ENCODE measurements around the gene ZNF48. TPM values are rescaled to one million over a fixed set of nuclear protein-coding genes. Genes with fewer than 3 reads are reported as not detected.

Gene ZNF48
- 29.3 TPM for total RNA-seq

DNA sequence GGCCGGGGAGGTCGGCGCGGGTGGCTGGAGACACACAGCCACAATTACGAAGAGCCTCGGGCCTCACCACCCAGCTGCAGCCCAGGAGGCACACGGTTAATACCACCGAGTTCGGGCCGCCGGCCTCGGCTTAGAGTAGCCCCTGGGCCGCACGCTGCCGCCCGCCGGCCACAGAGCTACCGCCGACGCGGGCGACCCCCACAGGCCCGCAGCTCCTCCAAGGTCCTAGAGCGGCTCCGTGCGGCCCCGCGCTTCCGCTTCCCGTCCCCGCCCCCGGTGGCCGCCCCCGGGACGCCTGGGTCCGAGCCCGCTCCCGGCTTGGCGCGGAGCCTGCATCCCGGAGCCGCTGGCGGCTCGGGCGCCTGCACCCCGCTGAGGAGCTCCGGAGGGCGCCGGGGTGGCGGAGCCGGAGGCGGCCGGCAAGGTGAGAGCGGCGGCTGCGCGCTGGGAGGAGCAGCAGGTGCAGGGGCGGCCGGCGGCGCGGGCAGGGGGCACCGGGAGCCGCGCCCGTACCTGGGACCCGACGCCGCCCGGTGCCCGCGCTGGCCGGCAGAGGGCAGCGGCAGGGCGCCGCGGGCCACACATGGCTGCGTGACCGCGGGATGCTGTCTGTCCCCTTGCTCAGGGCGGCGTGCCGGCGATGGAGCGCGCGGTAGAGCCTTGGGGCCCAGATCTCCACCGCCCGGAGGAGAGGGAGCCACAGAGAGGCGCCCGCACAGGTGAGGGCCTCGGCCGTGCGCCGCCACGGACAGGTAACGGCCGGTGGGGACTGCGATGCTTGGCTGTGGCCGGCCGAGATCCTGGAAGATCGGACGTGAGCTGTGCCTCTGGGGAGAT is at the start of gene ZNF48:
ZNF48 (plus strand) TSS at position 266 of the 837 bp plus-strand sequence; CDS start at position 641, 375 bp downstream.

DNA sequence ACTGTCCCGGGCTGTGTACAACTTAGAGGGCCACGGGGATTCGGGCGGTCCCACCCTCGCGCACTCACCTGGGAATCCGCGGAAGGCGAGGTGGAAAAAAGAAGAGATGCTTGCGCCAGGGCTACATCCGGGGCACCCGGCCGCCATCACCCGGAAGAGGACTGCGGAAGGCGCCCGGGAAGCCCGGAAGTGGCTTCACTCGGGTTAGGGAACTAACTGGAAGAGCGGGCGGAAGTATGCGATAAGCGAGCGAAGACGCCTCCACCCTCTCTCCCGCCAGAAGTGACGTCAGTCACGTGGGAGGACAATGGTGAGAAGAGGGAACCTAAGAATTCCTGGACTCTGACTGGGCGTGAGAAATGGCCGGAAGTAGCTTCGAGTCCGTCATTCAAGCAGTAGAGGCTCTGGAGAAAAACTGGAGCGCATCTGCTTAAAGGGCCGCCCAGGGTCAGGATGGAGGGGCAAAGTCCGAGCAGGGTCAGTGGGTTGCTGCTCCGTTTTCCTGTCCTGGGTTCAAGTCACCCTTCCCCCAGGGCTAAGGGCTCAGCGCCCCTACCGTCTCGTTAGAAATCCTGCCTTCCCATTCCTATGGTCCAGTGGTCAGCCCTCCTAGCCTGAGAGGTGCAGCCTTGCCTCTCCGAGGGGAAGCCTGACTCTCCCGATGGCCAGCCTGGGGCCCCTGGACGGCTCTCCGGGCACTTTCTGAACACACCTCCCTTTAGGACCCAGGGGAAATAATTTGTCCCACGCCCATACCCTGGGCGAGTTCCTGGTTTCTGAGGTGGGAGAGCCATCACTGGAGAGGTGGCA is 39.9 kb upstream of the ZNF48 start, which contains the start of gene CD2BP2:
CD2BP2 (minus strand) TSS at position 165 of the 810 bp plus-strand sequence. CDS start 627 bp downstream, outside the sequence.

DNA sequence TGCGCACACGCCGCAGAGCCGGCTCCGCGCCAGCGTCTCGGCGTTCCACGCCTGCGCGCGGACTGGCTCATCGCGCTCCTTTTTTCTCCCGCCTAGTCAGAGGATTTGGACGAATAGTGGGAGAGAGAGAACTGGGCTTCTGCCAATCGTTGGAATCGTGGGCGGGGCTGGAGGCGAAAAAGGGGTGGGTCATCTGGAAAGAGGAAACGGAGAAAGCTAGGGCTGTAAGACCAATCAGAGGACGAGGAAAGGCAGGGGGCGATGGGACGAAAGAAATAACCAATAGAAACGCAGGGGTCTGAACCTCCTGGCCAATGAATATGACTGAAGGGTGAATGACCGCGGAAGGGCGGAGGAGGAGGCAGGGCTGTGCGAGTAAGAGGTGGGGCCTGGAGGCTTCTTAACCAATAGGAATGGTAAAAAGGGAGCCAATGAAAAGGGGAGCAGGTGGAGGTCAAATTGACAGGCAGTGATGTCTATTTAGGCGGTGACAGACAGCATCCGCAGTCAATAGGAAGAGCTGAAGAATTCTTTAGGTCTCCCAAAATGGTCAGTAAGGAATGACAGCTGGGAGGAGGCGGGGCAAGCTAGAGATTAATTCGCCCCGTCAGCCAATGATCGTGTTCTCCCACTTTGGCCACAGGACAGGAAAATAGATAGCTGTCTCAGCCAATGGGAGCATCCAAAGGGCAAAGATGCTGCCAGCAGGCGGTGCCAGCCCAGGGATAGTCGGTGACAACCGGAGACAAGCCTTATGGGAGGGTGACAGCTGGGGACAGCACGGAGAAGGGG is 24.6 kb upstream of the ZNF48 start, which contains the start of gene TBC1D10B:
TBC1D10B (minus strand) TSS at position 39 of the 792 bp plus-strand sequence. CDS start 311 bp downstream, outside the sequence.

DNA sequence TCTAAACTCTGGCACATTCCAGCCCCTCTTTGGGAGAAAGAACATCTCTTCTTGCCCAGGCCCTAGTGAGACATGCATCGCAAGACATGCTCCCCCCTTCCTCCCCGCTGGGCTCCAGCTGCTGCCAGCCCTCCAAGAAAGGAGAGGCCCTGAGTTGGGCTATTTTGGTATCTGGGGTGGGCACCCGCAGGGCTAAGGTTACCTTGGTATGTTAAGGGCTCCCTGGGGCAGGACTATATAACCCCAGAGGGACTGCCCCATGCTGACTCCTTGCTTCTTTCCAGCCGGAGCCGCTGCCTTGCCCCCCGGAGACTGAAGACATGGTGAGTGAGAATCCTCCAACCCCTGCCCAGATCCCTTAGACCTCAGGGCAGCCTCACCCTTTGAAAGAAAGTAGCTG is 20.7 kb upstream of the ZNF48 start, which contains the start of gene MYL11:
MYL11 (plus strand) TSS at position 265 of the 400 bp plus-strand sequence; CDS start at position 321, 56 bp downstream.

DNA sequence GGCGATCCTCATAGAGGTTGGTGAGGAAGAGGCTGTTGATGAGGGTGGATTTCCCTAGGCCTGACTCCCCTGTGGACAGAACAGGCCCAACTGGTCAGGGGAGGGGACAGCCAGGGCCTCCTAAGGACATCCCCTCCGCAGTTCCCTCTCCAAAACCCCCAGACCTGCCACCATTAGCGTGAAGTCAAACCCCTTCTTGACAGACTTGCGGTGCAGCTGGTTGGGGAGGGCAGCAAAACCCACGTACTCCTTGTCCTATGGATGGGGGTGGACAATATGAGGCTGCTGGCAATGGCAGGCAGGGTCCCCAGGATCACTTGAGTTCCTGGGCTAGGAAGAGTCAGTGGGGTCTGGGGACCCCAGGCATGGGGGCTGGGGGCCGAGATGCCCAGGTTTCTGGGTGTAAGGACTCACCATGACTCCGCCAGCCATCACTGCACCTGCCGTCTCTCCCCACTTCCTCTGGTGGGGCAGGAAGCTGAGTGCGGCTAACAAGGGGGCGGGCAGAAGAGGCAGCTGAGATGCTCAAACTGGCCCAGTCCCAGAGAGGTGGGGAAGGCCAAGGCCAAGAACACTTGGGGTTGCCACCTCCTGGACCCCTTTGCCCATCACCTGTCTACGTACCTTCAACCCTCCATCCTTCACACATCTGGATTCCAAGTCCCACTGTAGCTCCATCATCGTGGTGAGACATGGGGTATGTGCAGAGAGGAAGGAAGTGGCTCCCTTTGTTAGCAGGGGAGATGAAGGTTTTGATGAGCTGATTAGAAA is 12.9 kb upstream of the ZNF48 start, which contains the start of gene SEPTIN1:
SEPTIN1 (minus strand) TSS at position 451 of the 771 bp plus-strand sequence; CDS start at position 432, 19 bp downstream.

DNA sequence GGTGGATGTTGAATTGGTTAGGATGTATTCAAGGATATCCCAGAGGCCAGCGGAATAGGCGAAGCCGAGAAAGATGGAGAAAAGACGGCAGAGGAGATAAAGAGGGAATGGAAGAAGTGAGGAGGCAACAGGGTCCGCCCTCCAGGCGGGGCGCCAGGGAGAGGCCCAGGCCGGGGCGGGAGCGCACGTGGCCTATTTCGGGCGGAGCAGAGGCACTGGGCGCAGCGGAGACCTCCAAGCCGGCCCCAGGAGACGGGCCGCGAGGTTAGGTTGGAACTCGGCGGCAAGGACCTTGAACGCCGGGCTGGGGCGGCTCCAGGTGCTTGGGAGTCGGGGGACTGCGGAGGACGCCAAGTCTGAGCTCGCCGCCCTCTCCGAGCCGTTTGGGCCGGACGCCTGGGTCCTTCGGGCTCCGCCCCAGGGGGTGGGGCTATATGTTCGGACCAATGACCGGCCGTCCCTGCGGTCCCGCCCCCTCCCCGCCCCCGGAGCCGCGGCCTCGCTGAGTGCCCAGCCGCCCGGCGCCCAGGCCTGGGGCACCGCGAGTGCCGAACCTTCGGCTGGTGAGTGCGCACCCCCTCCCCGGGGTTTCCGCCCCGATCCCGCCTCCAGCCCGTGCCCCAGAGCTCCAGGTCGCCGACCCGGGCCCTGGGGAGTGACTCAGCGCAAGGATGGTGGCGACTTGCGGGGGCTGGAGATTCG is 12.0 kb downstream of the ZNF48 start, which contains the start of gene ZNF771:
ZNF771 (plus strand) TSS at position 505 of the 702 bp plus-strand sequence. CDS start 448 bp downstream, outside the sequence.

DNA sequence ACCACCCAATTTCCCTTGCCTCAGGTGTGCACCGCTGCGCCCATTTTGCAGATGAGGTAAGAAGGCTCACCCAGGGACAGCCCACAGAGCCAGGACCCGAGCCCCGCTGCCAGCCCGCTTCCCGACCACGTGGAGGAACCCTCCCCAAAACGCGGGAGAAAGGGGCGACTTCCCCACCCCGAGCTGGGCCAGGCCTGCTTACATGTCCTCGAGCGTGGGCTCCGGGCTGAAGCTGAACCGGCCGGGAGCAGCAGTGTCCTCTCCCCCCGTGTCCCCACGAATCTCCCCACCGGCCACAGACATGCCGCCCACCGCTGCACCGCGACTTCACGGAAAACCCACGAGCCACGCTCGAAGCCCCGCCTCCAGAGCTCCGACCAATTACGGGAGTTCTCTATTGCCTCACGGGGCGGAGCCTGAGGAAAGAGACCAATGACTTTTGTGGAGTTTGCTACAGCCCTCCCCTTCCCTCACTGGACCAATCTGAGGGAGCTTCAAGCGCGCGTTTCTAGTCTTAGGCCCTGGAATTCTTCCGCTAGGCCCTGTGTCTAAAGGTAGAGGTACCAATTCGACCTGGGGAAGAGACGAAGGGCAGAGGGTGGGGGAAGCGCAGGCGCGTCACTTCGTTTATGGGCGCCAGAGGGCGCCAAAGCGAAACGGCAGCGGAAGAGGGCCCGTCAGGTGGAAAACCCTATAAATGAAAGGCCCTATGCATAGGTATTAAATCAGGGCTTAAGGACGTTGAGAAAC is 34.6 kb downstream of the ZNF48 start, which contains the start of gene DCTPP1:
DCTPP1 (minus strand) TSS at position 353 of the 750 bp plus-strand sequence; CDS start at position 303, 50 bp downstream.

DNA sequence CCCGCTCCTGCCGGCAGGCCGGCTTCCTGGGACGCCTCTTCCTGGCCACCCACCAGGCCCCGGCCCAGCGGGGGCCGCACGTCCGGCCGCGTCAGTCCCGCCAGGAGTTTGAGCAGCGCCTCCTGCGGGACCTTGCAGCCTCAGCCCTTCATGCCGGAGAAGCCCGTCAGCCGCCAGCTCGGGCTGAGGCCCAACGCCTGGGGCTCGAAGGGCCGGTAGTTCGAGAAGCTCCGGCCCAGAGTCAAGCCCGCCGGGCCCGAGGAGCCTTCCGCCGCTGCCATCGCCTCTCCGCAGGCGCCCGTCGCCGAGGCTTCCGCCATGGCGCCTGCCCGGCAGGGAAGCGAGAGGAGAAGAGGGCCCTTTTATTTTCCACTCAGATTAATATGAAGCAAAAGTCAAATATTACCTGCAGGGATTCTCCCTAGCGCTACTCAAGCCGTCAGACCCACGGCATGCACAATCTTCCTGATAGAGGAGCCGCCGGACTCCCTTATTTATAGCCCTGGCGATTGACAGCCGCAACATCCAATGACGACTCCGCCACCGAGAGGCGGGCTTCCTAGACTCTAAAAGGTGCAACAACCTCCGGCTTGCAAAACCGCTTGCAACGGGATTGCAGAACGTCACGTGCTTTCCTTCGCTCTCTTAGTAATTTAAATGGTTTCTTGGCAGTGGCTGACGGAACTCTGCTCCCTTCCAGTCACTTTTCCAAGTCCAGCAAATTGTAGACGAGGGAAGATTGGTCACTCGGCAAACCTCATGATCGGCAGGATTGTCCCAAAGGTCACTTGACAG is 50.4 kb downstream of the ZNF48 start, which contains the start of gene SEPHS2:
SEPHS2 (minus strand) TSS at position 467 of the 795 bp plus-strand sequence; CDS start at position 320, 147 bp downstream.

Small RNAs within 50 kb of the gene (small RNA-seq; reads per million reads assigned to genes)
- gene RF00406: 0.23 reads per million

Other genes starting within 250 kb of the ZNF48 start
- gene CORO1A, start 211.8 kb upstream of the ZNF48 start, total RNA-seq: 20.1 TPM
- 5.3 TPM for gene BOLA2B, start 201.8 kb upstream of the ZNF48 start, total RNA-seq
- 10.8 TPM for gene SLX1A, start 201.5 kb upstream of the ZNF48 start, total RNA-seq
- 1.6 TPM for gene SULT1A3, start 196.2 kb upstream of the ZNF48 start, total RNA-seq
- 2.5 TPM for gene NPIPB13, start 146.9 kb upstream of the ZNF48 start, total RNA-seq
- 39.9 TPM for gene CD2BP2, start 40.1 kb upstream of the ZNF48 start, total RNA-seq
- 27.0 TPM for gene TBC1D10B, start 24.9 kb upstream of the ZNF48 start, total RNA-seq
- not detected for gene MYL11, start 20.6 kb upstream of the ZNF48 start, total RNA-seq
- gene SEPTIN1, start 12.9 kb upstream of the ZNF48 start, total RNA-seq: 1.2 TPM
- gene ZNF771, start 12.2 kb downstream of the ZNF48 start, total RNA-seq: 10.4 TPM
- 25.4 TPM for gene DCTPP1, start 34.6 kb downstream of the ZNF48 start, total RNA-seq
- 13.8 TPM for gene SEPHS2, start 50.5 kb downstream of the ZNF48 start, total RNA-seq
- gene ITGAL, start 77.3 kb downstream of the ZNF48 start, total RNA-seq: 1.2 TPM
- 26.5 TPM for gene ZNF768, start 131.1 kb downstream of the ZNF48 start, total RNA-seq
- gene ZNF747, start 139.4 kb downstream of the ZNF48 start, total RNA-seq: 12.2 TPM
- 9.2 TPM for gene ZNF764, start 163.0 kb downstream of the ZNF48 start, total RNA-seq
- gene ZNF688, start 176.3 kb downstream of the ZNF48 start, total RNA-seq: 7.6 TPM
- gene ZNF785, start 190.3 kb downstream of the ZNF48 start, total RNA-seq: 21.2 TPM
- 12.0 TPM for gene ZNF689, start 215.0 kb downstream of the ZNF48 start, total RNA-seq